T1000 (cell line): Measurements from ENCODE around the gene HTD2.

ENCODE experiments used
- DNase-seq: peaks from one replicate; lab custom pipeline; 2025; ENCODE audit warnings: mixed read lengths; lab: John Stamatoyannopoulos, UW

HTD2 gene

DNA sequence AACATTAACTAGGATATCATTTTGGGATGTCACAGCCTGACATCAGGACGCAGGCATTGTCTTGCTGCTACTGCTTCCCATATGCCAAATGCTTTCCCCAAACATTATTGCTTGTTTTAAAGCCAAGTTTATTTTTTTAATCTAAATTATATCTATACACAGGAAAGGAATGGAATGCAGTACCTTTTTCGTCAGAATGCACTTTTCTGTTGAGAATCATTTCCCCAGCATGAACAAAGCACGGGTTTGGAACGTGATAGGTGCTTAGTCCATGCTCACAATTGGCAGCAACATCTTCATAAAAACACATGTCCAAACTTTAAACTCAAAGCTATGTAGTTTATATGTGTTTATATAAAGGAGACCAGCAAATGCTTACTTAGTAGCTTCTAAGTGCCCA, 52.5 kb downstream of the HTD2 start:
- no peak for DNase-seq

DNA sequence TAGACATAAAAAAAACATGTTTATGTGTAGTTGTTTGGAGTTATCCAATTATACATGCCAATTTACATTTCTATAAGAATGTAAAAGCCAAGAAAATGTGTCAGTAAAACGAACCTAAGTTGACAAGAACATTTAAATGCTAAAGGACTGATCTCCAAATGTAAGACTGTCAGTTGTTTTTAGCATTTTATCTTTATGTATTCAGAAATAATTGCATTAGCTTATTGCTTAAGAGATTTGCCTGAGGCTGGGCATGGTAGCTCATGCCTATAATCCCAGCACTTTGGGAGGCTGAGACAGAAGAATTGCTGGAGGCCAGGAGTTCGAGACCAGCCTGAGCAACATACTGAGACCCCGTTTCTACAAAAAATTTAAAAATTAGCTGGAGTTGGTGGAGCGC, 53.3 kb downstream of the HTD2 start:
- no peak for DNase-seq

DNA sequence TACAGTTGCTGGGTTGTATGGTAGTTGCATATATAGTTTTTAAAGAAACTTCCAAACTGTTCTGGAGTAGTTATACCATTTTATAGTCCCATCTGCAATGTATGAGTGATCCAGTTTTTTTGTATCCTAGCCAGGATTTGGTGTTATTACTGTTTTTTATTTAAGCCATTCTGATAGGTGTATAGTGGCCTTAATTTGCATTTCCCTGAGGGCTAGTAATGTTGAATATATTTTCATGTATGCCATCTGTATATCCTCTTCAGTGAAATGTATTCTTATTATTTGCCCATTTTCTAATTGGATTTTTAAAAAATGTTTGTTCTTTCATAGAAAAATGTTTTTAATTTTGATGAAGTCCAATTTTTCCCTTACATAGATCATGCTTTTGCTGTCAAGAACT, 55.5 kb downstream of the HTD2 start:
- DNase-seq: no peak

DNA sequence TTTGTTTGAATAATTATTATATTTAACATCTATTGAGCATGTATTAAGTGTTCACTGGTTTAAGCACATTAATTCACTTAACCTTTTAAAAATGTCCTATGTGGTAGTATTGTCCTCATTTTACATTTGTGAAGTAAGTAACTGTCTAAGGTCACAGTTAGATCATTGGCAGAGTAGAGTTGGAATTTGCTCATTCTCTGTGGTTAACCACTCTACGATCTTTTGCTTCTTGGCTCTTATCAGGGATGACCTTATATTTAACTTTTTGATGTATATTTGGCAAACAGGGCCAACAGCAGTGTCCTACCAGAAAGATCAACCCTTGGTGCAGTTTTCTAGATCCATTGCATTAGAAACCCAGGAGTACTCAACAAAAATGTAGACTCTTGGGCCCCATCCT, 60.4 kb downstream of the HTD2 start:
- no peak for DNase-seq

DNA sequence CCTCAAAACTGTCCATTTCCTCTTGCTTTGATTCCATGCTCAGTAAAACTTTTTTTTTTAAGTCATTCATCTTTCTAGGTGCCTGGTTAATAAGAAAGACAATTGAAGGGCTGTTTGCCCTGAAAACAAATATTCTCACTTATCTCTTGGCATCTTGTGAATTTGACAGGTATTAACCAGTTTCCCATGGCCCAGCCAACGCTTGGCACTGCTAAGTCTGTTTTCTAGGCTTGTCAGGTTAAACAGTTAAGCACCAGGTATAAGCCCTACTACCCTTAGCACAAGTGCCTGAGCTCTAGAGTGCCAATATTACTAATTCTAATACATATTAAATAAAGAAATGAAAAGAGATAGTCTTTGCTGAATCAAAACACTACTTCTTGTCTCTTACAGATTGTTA, 62.7 kb downstream of the HTD2 start:
- no peak for DNase-seq
